Forelimb muscle (tissue), 1 donor: ENCODE data around the gene CAPZB. TPM values are rescaled to one million over a fixed set of nuclear protein-coding genes. Genes with fewer than 3 reads are reported as not detected.
A peak's percentile ranks its signal among the peaks of the same experiment; 100 is the strongest.

Experiments used
- DNase-seq: peaks from one replicate; pipeline ENCODE4 v3.0.0-alpha.2; 2013; ENCODE audit warnings: low read depth
- polyA plus RNA-seq: library from polyadenylated mRNA; unstranded; fragments of 120-200 nt; gene quantifications from one replicate; pipeline ENCODE4 v1.2.1, GENCODE V29; 2013; ENCODE audit not compliant: insufficient read length

Gene CAPZB
- polyA plus RNA-seq, 1 donor, result 245 TPM

GRCh38 chr1:19405761-19406487 is 79.4 kb downstream of the CAPZB start:
- DNase-seq, result no peak

DNA sequence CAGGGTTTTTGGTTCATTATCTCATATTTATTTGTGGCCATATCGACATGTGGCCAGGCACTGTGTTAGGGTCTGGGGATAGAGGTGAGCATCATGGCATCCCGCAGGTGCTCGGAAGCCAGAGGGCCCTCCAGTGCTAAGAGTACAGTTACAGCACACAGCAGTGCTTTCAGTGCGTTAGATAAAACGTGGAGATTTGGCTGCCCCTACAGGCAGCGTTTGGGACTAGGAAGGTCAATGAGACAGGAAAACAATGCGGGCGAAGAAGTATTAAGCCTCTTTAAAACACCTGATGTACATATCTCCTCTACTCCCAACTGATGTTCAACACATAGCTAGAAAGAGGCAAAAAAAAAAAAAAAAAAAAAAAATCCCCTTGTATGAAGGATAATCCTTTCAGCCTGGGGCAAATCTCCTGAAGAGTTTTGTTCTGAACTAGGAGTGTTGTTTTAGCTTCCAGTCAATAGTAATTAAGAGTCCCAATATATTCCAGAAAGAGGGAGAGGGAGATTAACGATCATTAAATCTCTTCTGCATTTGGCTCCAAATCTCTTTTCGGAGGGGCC is 80.1 kb downstream of the CAPZB start:
- no peak for DNase-seq

GRCh38 chr1:19404748-19405147 is 80.6 kb downstream of the CAPZB start:
- DNase-seq, result no peak

GRCh38 chr1:19403256-19403655 is 82.1 kb downstream of the CAPZB start:
- no peak for DNase-seq

GRCh38 chr1:19402031-19402813 is 83.1 kb downstream of the CAPZB start:
- DNase-seq, result no peak

- DNase-seq, result no peak
Observed at GRCh38 chr1:19401535-19401889, 83.8 kb downstream of the CAPZB start.

DNA sequence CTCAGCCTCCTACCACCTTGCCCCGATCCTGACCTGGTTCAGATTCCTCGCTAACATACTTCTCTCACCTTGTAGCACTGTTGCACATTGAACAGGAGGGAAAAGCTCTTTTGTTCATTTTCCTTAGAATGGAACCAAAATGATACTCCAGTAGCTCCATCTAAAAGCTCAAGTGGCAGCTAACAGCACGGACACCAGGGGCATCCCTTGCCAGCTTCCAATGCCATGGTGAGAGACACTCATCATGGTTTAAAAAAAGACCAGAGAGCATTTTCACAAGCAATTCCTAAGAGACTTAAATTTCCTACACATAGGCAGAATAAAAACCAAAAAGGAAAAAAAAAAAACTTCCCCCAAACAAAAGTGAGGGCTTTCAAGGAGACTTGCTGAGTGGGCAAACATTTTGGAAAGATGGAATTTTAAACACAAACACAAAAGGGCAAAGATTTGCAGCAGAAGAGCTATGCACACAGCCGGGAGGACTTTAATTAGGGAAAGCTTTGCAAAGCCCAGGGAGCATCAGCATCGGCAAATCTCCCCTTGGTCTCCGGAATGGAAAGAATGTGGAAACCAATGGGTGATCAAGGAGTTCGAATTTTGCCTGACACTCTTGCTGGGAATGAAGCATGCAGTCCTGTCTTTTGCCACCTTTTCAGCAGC is 84.3 kb downstream of the CAPZB start:
- DNase-seq, result no peak

DNA sequence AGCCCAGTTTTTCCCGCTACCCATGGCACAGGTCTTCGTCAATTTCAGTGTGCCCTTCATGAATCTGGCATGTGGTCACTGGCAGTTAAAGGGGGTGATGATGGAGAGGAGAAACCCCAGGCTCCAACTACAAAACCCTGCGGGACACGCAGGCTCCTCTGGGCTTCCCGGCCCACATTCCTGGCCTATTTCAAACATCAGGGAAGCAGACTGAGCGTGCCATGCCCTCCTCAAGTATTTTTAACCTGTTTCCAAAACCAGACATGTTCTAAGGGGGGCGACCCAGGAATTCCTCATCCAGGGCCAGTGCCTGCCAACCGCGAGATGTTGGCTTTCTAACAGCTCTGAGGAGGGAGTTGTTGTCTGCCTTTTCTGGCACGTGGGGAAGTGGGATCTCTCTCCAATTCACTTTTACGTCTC is 85.1 kb downstream of the CAPZB start:
- no peak for DNase-seq

- no peak for DNase-seq
Observed at GRCh38 chr1:19398309-19398760, 87.0 kb downstream of the CAPZB start.

GRCh38 chr1:19397217-19397945 is 88.0 kb downstream of the CAPZB start:
- DNase-seq, result no peak

- no peak for DNase-seq
Observed at GRCh38 chr1:19396280-19396679, 89.1 kb downstream of the CAPZB start.

DNA sequence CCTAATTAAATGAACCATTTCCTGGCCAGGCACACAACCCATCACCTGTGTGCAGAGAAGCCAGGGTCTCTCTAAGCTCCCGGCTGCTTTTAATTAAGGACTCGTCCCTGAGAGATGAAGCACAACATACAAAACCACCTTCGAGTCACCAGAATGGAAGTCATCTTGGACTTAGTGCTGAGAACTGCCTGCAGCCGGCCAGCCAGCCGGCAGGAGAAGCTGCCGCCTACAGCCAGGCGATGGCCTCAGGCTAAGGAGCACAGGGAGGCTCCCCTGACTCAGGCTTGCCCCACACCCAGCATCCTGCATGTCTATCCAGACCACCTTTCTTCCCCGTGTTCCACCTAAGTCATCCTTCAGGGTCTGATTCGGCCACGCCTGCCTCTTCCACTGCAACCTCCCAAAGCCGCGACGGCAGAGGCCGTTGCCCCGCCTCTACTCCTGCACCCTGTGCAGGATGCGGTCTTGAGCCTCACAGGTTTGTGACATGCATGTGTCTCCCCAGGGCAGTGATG is 89.6 kb downstream of the CAPZB start:
- DNase-seq, result no peak

GRCh38 chr1:19393046-19393445 is 92.3 kb downstream of the CAPZB start:
- DNase-seq, result no peak

- no peak for DNase-seq
Observed at GRCh38 chr1:19392221-19392620, 93.1 kb downstream of the CAPZB start.

DNA sequence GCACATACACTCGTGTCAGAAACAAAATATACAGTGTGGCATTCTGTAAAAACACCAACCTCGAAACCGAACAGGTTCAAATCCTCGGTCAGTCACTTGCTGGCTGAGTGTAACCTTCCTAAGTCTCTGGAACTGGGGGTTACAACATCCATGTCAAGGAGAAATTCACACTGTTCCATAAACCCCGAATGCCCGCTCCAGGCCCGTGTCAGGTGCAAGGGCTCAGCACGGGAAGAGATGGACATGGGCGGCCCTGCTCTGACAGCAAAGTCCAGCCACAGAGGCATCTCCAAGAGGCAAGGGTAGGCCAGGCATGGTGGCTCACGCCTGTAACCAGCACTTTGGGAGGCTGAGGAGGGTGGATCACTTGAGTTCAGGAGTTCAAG is 93.8 kb downstream of the CAPZB start:
- DNase-seq, result no peak

GRCh38 chr1:19390901-19391595 is 94.3 kb downstream of the CAPZB start:
- peak; percentile 70 for DNase-seq

GRCh38 chr1:19390166-19390850 is 95.0 kb downstream of the CAPZB start:
- DNase-seq, result no peak

DNA sequence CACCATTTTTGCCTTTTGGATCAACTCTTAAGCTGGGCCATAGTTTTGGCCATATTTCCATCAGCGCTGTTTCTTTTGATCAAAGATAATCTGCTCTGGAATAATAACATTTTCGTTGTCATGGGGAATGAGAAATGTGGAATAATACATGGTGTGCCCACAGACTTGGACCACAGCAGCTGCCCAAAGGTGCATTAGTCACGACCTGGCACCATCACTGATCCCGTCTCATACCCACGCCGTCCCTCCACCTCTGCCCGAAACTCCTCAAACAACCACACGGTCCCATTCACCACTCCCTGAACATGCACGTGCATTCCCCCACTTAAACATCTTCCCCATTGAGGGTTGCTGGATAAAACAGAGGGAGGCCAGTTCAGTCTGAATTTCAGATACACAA is 96.4 kb downstream of the CAPZB start:
- no peak for DNase-seq

GRCh38 chr1:19387045-19387467 is 98.3 kb downstream of the CAPZB start:
- DNase-seq, result no peak
